Measurements from ENCODE around the gene CLBA1.

GRCh38 chr14:104957146-104958113 lies 28.2 kb upstream of the CLBA1 start:
- no peak for TF ChIP-seq CTCF (conservative IDR thresholded peaks at IDR 0.05; ENCODE audit: low read length)
- no peak for TF ChIP-seq EZH2phosphoT487 (IDR thresholded peaks at IDR 0.05; ENCODE audit: borderline replicate concordance, low read depth, low read length)
